Panc1 (cell line): Measurements from ENCODE around the gene PLEKHN1. TPM values are rescaled to one million over a fixed set of nuclear protein-coding genes. Genes with fewer than 3 reads are reported as not detected.
"Not testable (repeated sequence)": the region's sequence is repeated elsewhere in the genome, so short reads cannot be mapped to it uniquely, and the experiment has no call there.

Experiments used
- ATAC-seq: fragments of 200-7000 bp; cut with Tn5 transposase; 2 replicates; pipeline ENCODE4 v1.9.1; 2020; ENCODE audit warnings: mild to moderate bottlenecking, moderate library complexity
- BruUV-seq: library from RNA; stranded (reverse); fragments of 400-500 nt; replicated peaks from 2 replicates; lab custom pipeline; 2021; lab: Mats Ljungman, UMichigan
- CTCF ChIA-PET: fragments of 300-600 bp; sonication (Branson Sonifier 250); formaldehyde crosslinking; loops from one replicate; lab custom pipeline; 2022; ENCODE audit warnings: antibody characterized with exemption; lab: Charles Lee
- POLR2A ChIA-PET: fragments of 300-600 bp; sonication (Branson Sonifier 250); formaldehyde crosslinking; loops from one replicate; lab custom pipeline; 2022; ENCODE audit warnings: antibody characterized with exemption; lab: Charles Lee
- DNase-seq: peaks from one replicate; pipeline ENCODE4 v3.0.0-alpha.2; 2010; ENCODE audit warnings: low read depth, low spot score
- H3K27ac ChIP-seq: 2 replicates; pipeline ENCODE4 v1.5.1; 2011; ENCODE audit warnings: mild to moderate bottlenecking, low read length, inconsistent platforms
- H3K27me3 ChIP-seq: fragments of 200-500 bp; sonication (Bioruptor generic); 2 replicates; pipeline ENCODE4 v1.6.0; 2014; ENCODE audit warnings: low read length, inconsistent platforms; ENCODE audit not compliant: control insufficient read depth, insufficient read depth
- H3K36me3 ChIP-seq: fragments of 200-500 bp; sonication (Bioruptor generic); 2 replicates; pipeline ENCODE4 v1.5.1; 2014; ENCODE audit warnings: inconsistent platforms, mild to moderate bottlenecking, low read length, moderate library complexity; ENCODE audit not compliant: control insufficient read depth, insufficient read depth
- H3K4me1 ChIP-seq: 2 replicates; pipeline ENCODE4 v1.5.1; 2011; ENCODE audit warnings: inconsistent platforms, mild to moderate bottlenecking, low read length, moderate library complexity; ENCODE audit not compliant: control insufficient read depth, insufficient read depth
- H3K4me3 ChIP-seq, 2 experiments: 2 replicates each; pipeline ENCODE4 v1.5.1; 2011 to 2012; ENCODE audit warnings: low read depth in 2 of 2, low read length in 2 of 2, mild to moderate bottlenecking in 2 of 2, inconsistent platforms in 1 of 2, moderate library complexity in 1 of 2
- H3K9me3 ChIP-seq: fragments of 200-500 bp; sonication (Bioruptor generic); 2 replicates; pipeline ENCODE4 v1.5.1; 2014; ENCODE audit warnings: low read depth, mild to moderate bottlenecking, inconsistent platforms, low read length, moderate library complexity; ENCODE audit not compliant: control insufficient read depth, insufficient read depth
- POLR2AphosphoS5 ChIP-seq: IDR thresholded peaks from 2 replicates; pipeline ENCODE4 v1.6.1; 2012; ENCODE audit warnings: mild to moderate bottlenecking, low read depth, low read length, moderate library complexity
- in situ Hi-C: cut with HindIII; loops from 2 replicates; pipeline ENCODE4 v1.10.0; 2016; ENCODE audit warnings: low sequenced_read_pairs, low pct_unique_long_range_greater_than_20kb
- intact Hi-C: fragments of 100-400 bp; cut with micrococcal nuclease; formaldehyde crosslinking; loops from one replicate; pipeline ENCODE4 v1.10.0; 2022; ENCODE audit not compliant: unreplicated experiment
- total RNA-seq: library from RNA; stranded (reverse); gene quantifications from one replicate; pipeline ENCODE4 v1.2.1, GENCODE V29; 2021; ENCODE audit not compliant: unreplicated experiment
- TF ChIP-seq, protein P1 (sequence below): fragments of 450-650 bp; IDR thresholded peaks from 2 replicates; pipeline ENCODE4 v1.5.1; 2017; ENCODE audit warnings: mild to moderate bottlenecking

The PLEKHN1 gene
- total RNA-seq, 1 experiment from 2014 or later: 9.8 TPM

DNA sequence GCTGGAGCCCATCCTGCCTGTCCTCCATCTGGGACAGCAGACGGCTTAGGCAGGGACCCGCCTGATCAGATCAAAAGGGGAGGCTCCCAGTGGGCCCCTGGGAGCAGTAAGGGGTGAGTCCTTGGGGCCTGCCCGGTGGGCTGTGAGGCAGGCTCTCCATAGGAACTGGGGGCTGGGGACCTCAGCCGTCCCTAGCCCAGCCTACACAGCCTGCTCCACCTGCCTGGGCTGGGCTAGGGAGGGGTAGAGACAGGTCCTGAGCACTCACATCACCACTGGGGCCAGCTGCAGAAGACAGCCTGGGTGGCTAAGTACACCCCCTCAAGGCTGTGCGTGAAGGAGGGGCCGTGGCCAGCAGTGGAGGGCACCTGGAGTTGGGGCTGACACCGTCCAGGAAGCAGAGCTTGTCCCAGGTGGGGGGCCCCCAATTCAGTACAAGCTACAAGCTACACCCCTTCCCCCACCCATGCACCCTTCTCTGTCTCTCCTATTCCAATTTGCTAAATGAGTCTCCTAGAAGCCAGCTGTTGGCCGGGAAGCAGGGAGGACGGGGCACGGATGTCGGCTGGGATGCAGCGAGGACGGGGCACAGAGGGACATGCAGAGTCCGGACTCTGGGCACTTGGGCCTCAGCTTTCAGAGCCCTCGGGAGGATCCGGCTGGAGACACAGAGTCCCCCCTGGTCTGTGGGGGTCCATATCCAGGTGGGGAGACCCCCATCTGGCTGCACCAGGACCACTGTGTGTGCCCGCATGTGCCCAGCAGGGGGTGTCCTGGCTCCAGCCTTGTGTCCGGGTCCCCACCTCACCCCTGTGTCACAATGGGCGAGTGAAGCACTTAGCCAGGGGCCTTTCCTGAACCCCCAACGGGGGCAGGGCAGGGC lies 48.8 kb downstream of the PLEKHN1 start:
- DNase-seq: no peak
- BruUV-seq: no TSS peak

DNA sequence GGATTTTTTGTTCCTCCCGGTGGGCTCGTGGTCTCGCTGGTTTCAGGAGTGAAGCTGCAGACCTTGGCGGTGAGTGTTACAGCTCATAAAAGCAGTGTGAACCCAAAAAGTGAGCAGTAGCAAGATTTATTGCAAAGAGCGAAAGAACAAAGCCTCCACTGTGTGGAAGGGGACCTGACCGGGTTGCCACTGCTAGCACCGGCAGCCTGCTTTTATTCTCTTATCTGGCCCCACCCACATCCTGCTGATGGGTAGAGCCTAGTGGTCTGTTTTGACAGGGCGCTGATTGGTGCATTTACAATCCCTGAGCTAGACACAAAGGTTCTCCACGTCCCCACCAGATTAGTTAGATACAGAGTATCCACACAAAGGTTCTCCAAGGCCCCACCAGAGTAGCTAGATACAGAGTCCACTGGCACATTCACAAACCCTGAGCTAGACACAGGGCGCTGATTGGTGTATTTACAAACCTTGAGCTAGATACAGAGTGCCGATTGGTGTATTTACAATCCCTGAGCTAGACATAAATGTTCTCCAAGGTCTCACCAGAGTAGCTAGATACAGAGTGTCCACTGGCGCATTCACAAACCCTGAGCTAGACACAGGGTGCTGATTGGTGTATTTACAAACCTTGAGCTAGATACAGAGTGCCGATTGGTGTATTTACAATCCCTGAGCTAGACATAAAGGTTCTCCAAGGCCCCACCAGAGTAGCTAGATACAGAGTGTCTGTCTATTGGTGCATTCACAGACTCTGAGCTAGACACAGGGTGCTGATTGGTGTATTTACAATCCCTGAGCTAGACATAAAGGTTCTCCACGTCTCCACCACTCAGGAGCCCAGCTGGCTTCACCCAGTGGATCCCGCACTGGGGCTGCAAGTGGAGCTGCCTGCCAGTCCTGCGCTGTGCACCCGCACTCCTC lies 51.4 kb downstream of the PLEKHN1 start:
- CTCF ChIA-PET: interaction anchor here (1.5 kb wide), 1 partner anchor 42 kb away, joined by 3 read pairs; no protein-coding TSS in a partner anchor
- H3K27me3 ChIP-seq, DNase-seq, H3K36me3 ChIP-seq, in situ Hi-C loops, H3K27ac ChIP-seq, H3K4me3 ChIP-seq, ATAC-seq, POLR2A ChIA-PET, BruUV-seq, H3K9me3 ChIP-seq: not testable (repeated sequence)
- intact Hi-C loops: loop anchor here (10.0 kb wide), 1 partner anchor 47 kb away; no protein-coding TSS in a partner anchor
- H3K4me1 ChIP-seq: peaks cover 26% of the 10 kb centered on the region

More for the DNA sequence above, 48.8 kb downstream of the PLEKHN1 start:
- no peak for ATAC-seq
- H3K36me3 ChIP-seq: no peaks in the 10 kb centered on the region; the same call in 1 of the 2 replicates
- in situ Hi-C loops (no loop called here), intact Hi-C loops (loop anchor here (10.0 kb wide), 1 partner anchor 50 kb away; no protein-coding TSS in a partner anchor)
- H3K27ac ChIP-seq: peak overlapping the region; percentile 87
- ChIA-PET POLR2A (interaction anchor here (0.6 kb wide), 1 partner anchor 79 kb away, joined by 3 read pairs; no protein-coding TSS in a partner anchor), CTCF (interaction anchor here (0.9 to 1.8 kb wide), 5 partner anchors 13 to 49 kb away, joined by 3 to 11 read pairs (median 4); no protein-coding TSS in a partner anchor)
- peak overlapping the region; percentile 66 to 83 for H3K4me3 ChIP-seq
- TF ChIP-seq POLR2AphosphoS5: no peak
- TF ChIP-seq, protein P1, sequence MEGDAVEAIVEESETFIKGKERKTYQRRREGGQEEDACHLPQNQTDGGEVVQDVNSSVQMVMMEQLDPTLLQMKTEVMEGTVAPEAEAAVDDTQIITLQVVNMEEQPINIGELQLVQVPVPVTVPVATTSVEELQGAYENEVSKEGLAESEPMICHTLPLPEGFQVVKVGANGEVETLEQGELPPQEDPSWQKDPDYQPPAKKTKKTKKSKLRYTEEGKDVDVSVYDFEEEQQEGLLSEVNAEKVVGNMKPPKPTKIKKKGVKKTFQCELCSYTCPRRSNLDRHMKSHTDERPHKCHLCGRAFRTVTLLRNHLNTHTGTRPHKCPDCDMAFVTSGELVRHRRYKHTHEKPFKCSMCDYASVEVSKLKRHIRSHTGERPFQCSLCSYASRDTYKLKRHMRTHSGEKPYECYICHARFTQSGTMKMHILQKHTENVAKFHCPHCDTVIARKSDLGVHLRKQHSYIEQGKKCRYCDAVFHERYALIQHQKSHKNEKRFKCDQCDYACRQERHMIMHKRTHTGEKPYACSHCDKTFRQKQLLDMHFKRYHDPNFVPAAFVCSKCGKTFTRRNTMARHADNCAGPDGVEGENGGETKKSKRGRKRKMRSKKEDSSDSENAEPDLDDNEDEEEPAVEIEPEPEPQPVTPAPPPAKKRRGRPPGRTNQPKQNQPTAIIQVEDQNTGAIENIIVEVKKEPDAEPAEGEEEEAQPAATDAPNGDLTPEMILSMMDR: peak; percentile 90
- H3K4me1 ChIP-seq: peaks cover 10% of the 10 kb centered on the region
- no peaks in the 10 kb centered on the region for H3K9me3 ChIP-seq
- no peaks in the 10 kb centered on the region for H3K27me3 ChIP-seq

DNA sequence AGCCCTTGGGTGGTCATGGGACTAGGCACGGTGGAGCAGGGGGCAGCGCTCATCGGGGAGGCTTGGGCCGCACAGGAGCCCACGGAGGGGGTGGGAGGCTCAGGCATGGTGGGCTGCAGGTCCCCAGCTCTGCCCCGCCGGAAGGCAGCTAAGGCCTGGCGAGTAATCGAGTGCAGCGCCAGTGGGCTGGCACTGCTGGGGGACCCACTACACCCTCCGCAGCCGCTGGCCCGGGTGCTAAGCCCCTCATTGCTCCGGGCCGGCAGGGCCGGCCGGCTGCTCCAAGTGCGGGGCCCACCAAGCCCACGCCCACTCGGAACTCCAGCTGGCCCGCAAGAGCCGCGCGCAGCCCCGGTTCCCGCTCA lies 52.0 kb downstream of the PLEKHN1 start:
- POLR2A ChIA-PET: interaction anchor here (0.6 kb wide), 1 partner anchor 62 kb away, joined by 6 read pairs; no protein-coding TSS in a partner anchor
- intact Hi-C loops: loop anchor here (10.0 kb wide), 1 partner anchor 46 kb away; no protein-coding TSS in a partner anchor

More for the DNA sequence above, 52.0 kb downstream of the PLEKHN1 start:
- H3K4me1 ChIP-seq: peaks cover 33% of the 10 kb centered on the region
- BruUV-seq, H3K27me3 ChIP-seq, H3K4me3 ChIP-seq, DNase-seq, in situ Hi-C loops, ATAC-seq, H3K36me3 ChIP-seq, H3K27ac ChIP-seq, H3K9me3 ChIP-seq: not testable (repeated sequence)
- CTCF ChIA-PET: interaction anchor here (0.6 to 1.5 kb wide), 2 partner anchors 26 to 41 kb away, joined by 3 read pairs; no protein-coding TSS in a partner anchor
